ENCODE data around the gene GRIA3. TPM values are rescaled to one million over a fixed set of nuclear protein-coding genes. Genes with fewer than 3 reads are reported as not detected.

GRIA3 gene
- total RNA-seq, 1 donor from 2014 or later, result not detected

GRCh38 chrX:123184866-123185276 lies 793 bp downstream of the GRIA3 start:
- H3K4me3 ChIP-seq, result peak overlapping the region; percentile 34
- H3K27ac ChIP-seq, result no peak overlapping the region
- DNase-seq (no peak), ATAC-seq (no peak)
- H3K27me3 ChIP-seq, result no peaks in the 10 kb centered on the region
- H3K4me1 ChIP-seq, result no peaks in the 10 kb centered on the region
- intact Hi-C loops (cut with DNase I), result no loop called here
- H3K36me3 ChIP-seq, result no peaks in the 10 kb centered on the region
- H3K9me3 ChIP-seq, result no peaks in the 10 kb centered on the region
- no peak for TF ChIP-seq CTCF (IDR thresholded peaks at IDR 0.05)

- intact Hi-C loops (cut with DNase I), result no loop called here
- Histone ChIP-seq H3K9me3 (no peaks in the 10 kb centered on the region), H3K36me3 (no peaks in the 10 kb centered on the region), H3K4me1 (no peaks in the 10 kb centered on the region), H3K4me3 (no peak overlapping the region), H3K27ac (no peak overlapping the region), H3K27me3 (no peaks in the 10 kb centered on the region)
- TF ChIP-seq CTCF (IDR thresholded peaks at IDR 0.05), result no peak
- DNase-seq (no peak), ATAC-seq (no peak)
Observed at GRCh38 chrX:123185721-123186120, 1.6 kb downstream of the GRIA3 start.

GRCh38 chrX:123186801-123187200 lies 2.7 kb downstream of the GRIA3 start:
- no peak for DNase-seq
- ATAC-seq, result no peak
- H3K4me1 ChIP-seq, result no peaks in the 10 kb centered on the region
- no peak for TF ChIP-seq CTCF (IDR thresholded peaks at IDR 0.05)
- H3K36me3 ChIP-seq, result no peaks in the 10 kb centered on the region
- no peaks in the 10 kb centered on the region for H3K27me3 ChIP-seq
- intact Hi-C loops (cut with DNase I), result no loop called here
- no peak overlapping the region for H3K27ac ChIP-seq
- no peaks in the 10 kb centered on the region for H3K9me3 ChIP-seq
- no peak overlapping the region for H3K4me3 ChIP-seq

- no peak for DNase-seq
- ATAC-seq, result no peak
- intact Hi-C loops (cut with DNase I), result no loop called here
- Histone ChIP-seq H3K36me3 (no peaks in the 10 kb centered on the region), H3K4me3 (no peak overlapping the region), H3K27ac (no peak overlapping the region), H3K9me3 (no peaks in the 10 kb centered on the region), H3K27me3 (no peaks in the 10 kb centered on the region), H3K4me1 (no peaks in the 10 kb centered on the region)
- TF ChIP-seq CTCF (IDR thresholded peaks at IDR 0.05), result no peak
Observed at GRCh38 chrX:123188081-123188480, 4.0 kb downstream of the GRIA3 start.

GRCh38 chrX:123189338-123189737 lies 5.3 kb downstream of the GRIA3 start:
- intact Hi-C loops (cut with DNase I), result no loop called here
- ATAC-seq, result no peak

More at GRCh38 chrX:123189338-123189737, 5.3 kb downstream of the GRIA3 start:
- Histone ChIP-seq H3K9me3 (no peaks in the 10 kb centered on the region), H3K4me1 (no peaks in the 10 kb centered on the region), H3K36me3 (no peaks in the 10 kb centered on the region), H3K4me3 (no peak overlapping the region), H3K27me3 (no peaks in the 10 kb centered on the region), H3K27ac (no peak overlapping the region)
- no peak for DNase-seq
- TF ChIP-seq CTCF (IDR thresholded peaks at IDR 0.05), result no peak

Data from upper lobe of right lung (tissue), 1 donor.